Left lung (tissue), 10 donors: Measurements from ENCODE around the gene LEP. TPM values are rescaled to one million over a fixed set of nuclear protein-coding genes. Genes with fewer than 3 reads are reported as not detected.

Source experiments
- ATAC-seq: fragments of 200-7000 bp; cut with Tn5 transposase; one replicate; pipeline ENCODE4 v1.9.1; 2020; ENCODE audit warnings: moderate library complexity
- DNase-seq, 4 donors: peaks; one replicate each; pipeline ENCODE4 v3.0.0-alpha.2; 2013 to 2020
- H3K27ac ChIP-seq, 2 donors: fragments of 200-600 bp; sonication (generic) in 1 of 2; one replicate each; pipeline versions ENCODE4 v1.5.0 to v1.8.0; 2020 to 2021
- H3K27me3 ChIP-seq, 2 donors: fragments of 200-600 bp; sonication (generic) in 1 of 2; one replicate each; pipeline versions ENCODE4 v1.5.0 to v1.8.0; 2020 to 2021
- H3K36me3 ChIP-seq, 2 donors: fragments of 200-600 bp; sonication (generic) in 1 of 2; one replicate each; pipeline versions ENCODE4 v1.5.0 to v1.8.0; 2020 to 2021
- H3K4me1 ChIP-seq, 2 donors: fragments of 200-600 bp; one replicate each; pipeline ENCODE4 v1.8.0; 2021
- H3K4me3 ChIP-seq, 2 donors: fragments of 200-600 bp; sonication (generic) in 1 of 2; one replicate each; pipeline versions ENCODE4 v1.5.0 to v1.8.0; 2020 to 2021; ENCODE audit warnings: mild to moderate bottlenecking in 1 of 2
- H3K9me3 ChIP-seq, 2 donors: fragments of 200-600 bp; sonication (generic) in 1 of 2; one replicate each; pipeline versions ENCODE4 v1.5.0 to v1.8.0; 2020 to 2021
- intact Hi-C, 2 donors: fragments of 100-400 bp; cut with DNase I; formaldehyde crosslinking; loops; one replicate each; pipeline versions ENCODE4 v1.11.2 to v1.14.2; 2022
- polyA plus RNA-seq, 6 donors: library from polyadenylated mRNA; unstranded; fragments of 120-200 nt; gene quantifications; one replicate each; pipeline ENCODE4 v1.2.1, GENCODE V29; 2013; ENCODE audit not compliant: insufficient read length in 6 of 6
- total RNA-seq, 2 donors: library from RNA; stranded (reverse); fragmentation: NEBNext Ultra II Directional; extraction: Animal tissue kit (Norgen Biotek cat#: 25700); gene quantifications; one replicate each; pipeline ENCODE4 v1.2.1, GENCODE V29; 2021
- TF ChIP-seq, protein P1 (sequence below), 2 donors: fragments of 200-600 bp; sonication (generic) in 1 of 2; IDR thresholded peaks; one replicate each; pipeline versions ENCODE4 v1.5.0 to v1.8.0; 2021; ENCODE audit warnings: antibody characterized with exemption in 2 of 2
- donor health status: DM: no; HTN: yes; CAD: no.
- donor health status: DM: no; HTN: no; CAD: no.

Gene LEP
- total and polyA plus RNA-seq, 8 donors, result 0.04 to 0.16 (median 0.11) TPM

GRCh38 chr7:128243273-128243672 lies 2.2 kb downstream of the LEP start:
- H3K36me3 ChIP-seq, result no peaks in the 10 kb centered on the region
- H3K27ac ChIP-seq, result no peak overlapping the region
- intact Hi-C loops, result no loop called here
- H3K27me3 ChIP-seq, result peaks cover 22 to 35% of the 10 kb centered on the region in 2 donors
- H3K4me3 ChIP-seq, result no peak overlapping the region
- H3K4me1 ChIP-seq, result no peaks in the 10 kb centered on the region
- TF ChIP-seq, protein P1, sequence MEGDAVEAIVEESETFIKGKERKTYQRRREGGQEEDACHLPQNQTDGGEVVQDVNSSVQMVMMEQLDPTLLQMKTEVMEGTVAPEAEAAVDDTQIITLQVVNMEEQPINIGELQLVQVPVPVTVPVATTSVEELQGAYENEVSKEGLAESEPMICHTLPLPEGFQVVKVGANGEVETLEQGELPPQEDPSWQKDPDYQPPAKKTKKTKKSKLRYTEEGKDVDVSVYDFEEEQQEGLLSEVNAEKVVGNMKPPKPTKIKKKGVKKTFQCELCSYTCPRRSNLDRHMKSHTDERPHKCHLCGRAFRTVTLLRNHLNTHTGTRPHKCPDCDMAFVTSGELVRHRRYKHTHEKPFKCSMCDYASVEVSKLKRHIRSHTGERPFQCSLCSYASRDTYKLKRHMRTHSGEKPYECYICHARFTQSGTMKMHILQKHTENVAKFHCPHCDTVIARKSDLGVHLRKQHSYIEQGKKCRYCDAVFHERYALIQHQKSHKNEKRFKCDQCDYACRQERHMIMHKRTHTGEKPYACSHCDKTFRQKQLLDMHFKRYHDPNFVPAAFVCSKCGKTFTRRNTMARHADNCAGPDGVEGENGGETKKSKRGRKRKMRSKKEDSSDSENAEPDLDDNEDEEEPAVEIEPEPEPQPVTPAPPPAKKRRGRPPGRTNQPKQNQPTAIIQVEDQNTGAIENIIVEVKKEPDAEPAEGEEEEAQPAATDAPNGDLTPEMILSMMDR (IDR thresholded peaks at IDR 0.05), result no peak
- H3K9me3 ChIP-seq, result peaks cover 0 to 21% of the 10 kb centered on the region in 2 donors
- ATAC-seq (no peak), DNase-seq (no peak)

- TF ChIP-seq, protein P1 (IDR thresholded peaks at IDR 0.05), result no peak
- intact Hi-C loops, result no loop called here
- Histone ChIP-seq H3K36me3 (no peaks in the 10 kb centered on the region), H3K4me1 (no peaks in the 10 kb centered on the region), H3K27me3 (peaks cover 22 to 32% of the 10 kb centered on the region in 2 donors), H3K27ac (no peak overlapping the region), H3K4me3 (no peak overlapping the region), H3K9me3 (peaks cover 0 to 6% of the 10 kb centered on the region in 2 donors)
- no peak for ATAC-seq
- no peak for DNase-seq
Observed at GRCh38 chr7:128244861-128245260, 3.8 kb downstream of the LEP start.

- Histone ChIP-seq H3K27ac (peak overlapping the region in 1 of 2 donors; percentile 25), H3K27me3 (peaks cover 1 to 10% of the 10 kb centered on the region in 2 donors), H3K4me3 (no peak overlapping the region), H3K9me3 (no peaks in the 10 kb centered on the region), H3K36me3 (no peaks in the 10 kb centered on the region), H3K4me1 (no peaks in the 10 kb centered on the region)
- ATAC-seq (no peak), DNase-seq (no peak)
- intact Hi-C loops, result no loop called here
- TF ChIP-seq, protein P1 (IDR thresholded peaks at IDR 0.05), result no peak
Observed at GRCh38 chr7:128247108-128247507, 6.0 kb downstream of the LEP start.

DNA sequence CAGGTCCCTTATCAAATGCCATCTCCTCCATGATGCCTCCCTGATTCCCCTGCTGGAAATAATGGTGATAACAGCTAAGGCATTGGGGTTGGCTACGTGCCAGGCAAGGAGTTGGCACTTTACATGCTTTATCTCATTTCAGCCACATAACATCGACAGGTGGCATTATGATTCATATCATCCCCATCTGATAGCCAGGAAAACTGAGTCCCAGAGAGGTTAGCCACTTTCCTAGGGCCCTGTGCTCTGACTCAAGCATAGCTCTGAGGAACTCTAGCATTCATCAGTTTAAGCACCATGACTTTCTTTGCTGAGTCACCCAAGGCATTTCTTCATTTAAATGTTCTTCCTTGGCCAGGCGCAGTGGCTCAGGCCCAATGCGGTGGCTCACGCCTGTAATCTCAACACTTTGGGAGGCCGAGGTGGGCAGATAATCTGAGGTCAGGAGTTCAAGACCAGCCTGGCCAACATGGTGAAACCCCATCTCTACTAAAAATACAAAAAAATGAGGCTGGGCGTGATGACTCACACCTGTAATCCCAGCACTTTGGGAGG lies 6.6 kb downstream of the LEP start:
- TF ChIP-seq, protein P1 (IDR thresholded peaks at IDR 0.05), result no peak
- no peaks in the 10 kb centered on the region for H3K36me3 ChIP-seq
- H3K27me3 ChIP-seq, result peaks cover 0 to 3% of the 10 kb centered on the region in 2 donors
- no peaks in the 10 kb centered on the region for H3K4me1 ChIP-seq
- intact Hi-C loops, result no loop called here
- H3K9me3 ChIP-seq, result no peaks in the 10 kb centered on the region
- H3K27ac ChIP-seq, result peak overlapping the region in 1 of 2 donors; percentile 25
- DNase-seq, result no peak
- peak; percentile 39 for ATAC-seq
- no peak overlapping the region for H3K4me3 ChIP-seq

GRCh38 chr7:128251337-128251736 lies 10.3 kb downstream of the LEP start:
- ATAC-seq (no peak), DNase-seq (no peak)
- Histone ChIP-seq H3K4me3 (no peak overlapping the region), H3K9me3 (no peaks in the 10 kb centered on the region), H3K4me1 (no peaks in the 10 kb centered on the region), H3K36me3 (no peaks in the 10 kb centered on the region), H3K27ac (no peak overlapping the region), H3K27me3 (no peaks in the 10 kb centered on the region)
- intact Hi-C loops, result no loop called here
- TF ChIP-seq, protein P1 (IDR thresholded peaks at IDR 0.05), result no peak
